Activated CD4-positive, alpha-beta T cell treated with anti-CD3 and anti-CD28 coated beads, Interleukin-2, amount 10 ng/mL, durations not matched to agents 24 days and 14 days (primary cell): Measurements from ENCODE around the gene SERPINB11. TPM values are rescaled to one million over a fixed set of nuclear protein-coding genes. Genes with fewer than 3 reads are reported as not detected.
"Not testable (repeated sequence)": the region's sequence is repeated elsewhere in the genome, so short reads cannot be mapped to it uniquely, and the experiment has no call there.

ENCODE experiments used
- DNase-seq: peaks from one replicate; pipeline ENCODE4 v3.0.0; 2022
- H3K27ac Mint-ChIP-seq: one replicate; pipeline ENCODE4 v1.8.0; 2022; ENCODE audit warnings: mild to moderate bottlenecking, mixed read lengths
- H3K27me3 Mint-ChIP-seq: one replicate; pipeline ENCODE4 v1.8.0; 2022; ENCODE audit warnings: mixed read lengths
- H3K36me3 Mint-ChIP-seq: one replicate; pipeline ENCODE4 v1.8.0; 2022; ENCODE audit warnings: low read depth, mild to moderate bottlenecking, mixed read lengths
- H3K4me1 Mint-ChIP-seq: one replicate; pipeline ENCODE4 v1.8.0; 2021; ENCODE audit warnings: mixed read lengths
- H3K4me3 Mint-ChIP-seq: one replicate; pipeline ENCODE4 v1.8.0; 2022; ENCODE audit warnings: mild to moderate bottlenecking, moderate library complexity, mixed read lengths
- H3K9me3 Mint-ChIP-seq: one replicate; pipeline ENCODE4 v1.8.0; 2021; ENCODE audit warnings: mixed read lengths
- intact Hi-C: fragments of 100-400 bp; cut with micrococcal nuclease; formaldehyde crosslinking; loops from one replicate; pipeline ENCODE4 v1.15.1; 2023
- total RNA-seq: library from RNA; stranded (reverse); gene quantifications from 2 replicates; pipeline ENCODE4 v1.2.3, GENCODE V29; 2022

Gene SERPINB11
- total RNA-seq, 1 donor from 2014 or later = not detected

DNA sequence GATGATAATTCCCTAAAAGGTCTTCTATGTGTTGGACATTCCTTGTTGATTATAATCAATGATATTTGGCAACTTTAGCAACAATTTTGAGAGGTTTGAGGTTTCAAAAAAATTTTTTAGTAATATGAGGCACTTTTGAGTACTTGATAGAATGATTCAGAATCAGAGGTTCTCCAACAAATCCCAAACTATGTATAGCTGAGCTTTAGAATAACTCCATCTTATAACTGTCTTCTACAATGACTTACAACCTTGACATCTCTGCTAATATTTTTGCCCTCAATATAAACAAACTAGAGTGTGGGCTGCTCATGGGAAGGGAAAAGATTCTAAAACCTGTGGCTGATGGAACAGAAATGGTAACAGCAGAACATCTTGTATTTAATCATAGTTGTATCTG, 50.9 kb downstream of the SERPINB11 start:
- Mint-ChIP-seq H3K9me3 (no peaks in the 10 kb centered on the region), H3K27ac (no peak overlapping the region), H3K4me1 (no peaks in the 10 kb centered on the region), H3K27me3 (no peaks in the 10 kb centered on the region), H3K36me3 (no peaks in the 10 kb centered on the region), H3K4me3 (no peak overlapping the region)
- intact Hi-C loops = no loop called here
- no peak for DNase-seq

DNA sequence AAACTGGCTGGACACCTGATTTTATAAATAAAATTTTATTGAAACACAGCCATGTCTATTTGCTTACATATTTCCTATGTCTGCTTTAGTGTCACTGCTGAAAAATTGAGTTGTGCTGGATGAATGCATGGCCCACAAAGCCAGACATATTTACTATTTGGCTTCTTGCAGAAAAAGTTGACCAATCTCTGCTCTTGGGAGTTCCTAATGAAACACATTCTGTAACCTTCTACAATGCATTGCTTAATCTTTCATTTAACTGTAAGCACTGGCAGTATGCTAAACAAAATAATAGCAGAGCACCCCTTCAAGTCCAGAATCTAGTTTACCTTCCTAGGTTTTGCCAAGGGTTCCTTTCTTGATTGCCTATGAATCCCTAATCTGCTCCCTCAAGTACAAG, 54.8 kb downstream of the SERPINB11 start:
- H3K4me3 Mint-ChIP-seq = no peak overlapping the region
- no peaks in the 10 kb centered on the region for H3K27me3 Mint-ChIP-seq
- H3K36me3 Mint-ChIP-seq = no peaks in the 10 kb centered on the region
- intact Hi-C loops = no loop called here
- H3K4me1 Mint-ChIP-seq = no peaks in the 10 kb centered on the region
- no peak overlapping the region for H3K27ac Mint-ChIP-seq
- no peak for DNase-seq
- peaks cover 12% of the 10 kb centered on the region for H3K9me3 Mint-ChIP-seq

DNA sequence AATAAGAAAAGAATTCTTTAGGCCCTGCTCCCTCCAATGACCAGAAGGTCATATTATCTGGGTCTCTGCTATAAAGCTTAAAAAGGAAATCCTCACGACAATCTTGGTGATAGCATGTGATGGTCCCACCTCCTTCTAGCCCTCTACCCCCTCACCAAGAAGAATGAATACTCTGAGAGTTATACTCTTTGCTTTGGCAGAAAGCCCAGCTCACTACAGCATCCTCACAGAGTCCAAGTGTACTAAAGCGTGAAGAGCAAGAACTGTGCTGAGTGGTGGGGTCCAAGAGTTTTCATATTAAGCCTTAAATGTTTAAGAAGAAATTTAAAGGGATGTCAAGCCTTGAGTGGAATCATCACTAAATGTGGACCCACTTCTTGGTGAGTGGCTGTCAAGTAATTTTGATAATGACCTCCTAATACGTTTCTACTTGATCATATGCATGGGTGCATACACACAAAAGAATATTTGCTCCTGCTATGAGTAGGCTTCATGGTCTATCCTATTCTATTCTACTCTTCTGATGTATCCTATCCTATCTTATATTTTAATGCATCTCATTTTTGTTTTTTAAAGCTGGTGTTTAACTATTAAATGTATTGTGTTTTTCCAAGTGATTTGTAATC, 56.0 kb downstream of the SERPINB11 start:
- H3K9me3 Mint-ChIP-seq = peaks cover 12% of the 10 kb centered on the region
- H3K36me3 Mint-ChIP-seq = no peaks in the 10 kb centered on the region
- DNase-seq = no peak

DNA sequence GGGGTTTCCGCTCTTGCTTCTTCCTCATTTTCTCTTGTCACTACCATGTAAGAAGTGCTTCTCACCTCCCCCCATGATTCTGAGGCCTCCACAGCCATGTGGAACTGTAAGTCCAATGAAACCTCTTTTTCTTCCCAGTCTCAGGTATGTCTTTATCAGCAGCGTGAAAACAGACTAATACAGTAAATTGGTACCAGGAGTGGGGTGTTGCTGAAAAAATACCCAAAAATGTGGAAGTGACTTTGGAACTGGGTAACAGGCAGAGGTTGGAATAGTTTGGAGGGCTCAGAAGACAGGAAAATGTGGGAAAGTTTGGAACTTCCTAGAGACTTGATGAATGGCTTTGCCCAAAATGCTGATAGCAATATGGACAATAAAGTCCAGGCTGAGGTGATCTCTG, 57.0 kb downstream of the SERPINB11 start:
- DNase-seq, H3K36me3 Mint-ChIP-seq, H3K4me3 Mint-ChIP-seq, intact Hi-C loops, H3K4me1 Mint-ChIP-seq, H3K27me3 Mint-ChIP-seq, H3K27ac Mint-ChIP-seq: not testable (repeated sequence)
- H3K9me3 Mint-ChIP-seq = peaks cover 12% of the 10 kb centered on the region

More for the DNA sequence above, 56.0 kb downstream of the SERPINB11 start:
- no peaks in the 10 kb centered on the region for H3K4me1 Mint-ChIP-seq
- no peak overlapping the region for H3K27ac Mint-ChIP-seq
- H3K27me3 Mint-ChIP-seq = no peaks in the 10 kb centered on the region
- intact Hi-C loops = no loop called here
- H3K4me3 Mint-ChIP-seq = no peak overlapping the region

DNA sequence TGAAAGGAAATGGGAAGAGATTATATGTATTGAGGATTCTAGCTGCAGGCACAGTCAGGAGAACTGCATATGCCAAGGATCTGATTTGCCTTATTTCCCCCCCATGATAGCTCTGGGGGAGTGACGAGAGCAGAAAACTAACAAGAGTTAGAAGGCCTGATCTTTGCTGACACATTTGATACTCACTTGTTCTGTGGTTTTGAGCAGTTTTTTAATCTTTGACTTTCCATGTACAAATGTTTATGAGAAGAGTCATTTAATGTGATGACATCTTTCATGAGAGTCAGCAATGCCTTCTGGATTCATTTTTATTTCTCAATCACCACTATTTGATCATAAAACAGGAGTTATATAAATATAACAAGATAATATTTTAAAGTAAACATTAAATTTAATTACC, 59.8 kb downstream of the SERPINB11 start:
- Mint-ChIP-seq H3K27me3 (no peaks in the 10 kb centered on the region), H3K36me3 (no peaks in the 10 kb centered on the region), H3K9me3 (peaks cover 12% of the 10 kb centered on the region), H3K4me3 (no peak overlapping the region), H3K4me1 (no peaks in the 10 kb centered on the region), H3K27ac (no peak overlapping the region)
- intact Hi-C loops = no loop called here
- DNase-seq = no peak

DNA sequence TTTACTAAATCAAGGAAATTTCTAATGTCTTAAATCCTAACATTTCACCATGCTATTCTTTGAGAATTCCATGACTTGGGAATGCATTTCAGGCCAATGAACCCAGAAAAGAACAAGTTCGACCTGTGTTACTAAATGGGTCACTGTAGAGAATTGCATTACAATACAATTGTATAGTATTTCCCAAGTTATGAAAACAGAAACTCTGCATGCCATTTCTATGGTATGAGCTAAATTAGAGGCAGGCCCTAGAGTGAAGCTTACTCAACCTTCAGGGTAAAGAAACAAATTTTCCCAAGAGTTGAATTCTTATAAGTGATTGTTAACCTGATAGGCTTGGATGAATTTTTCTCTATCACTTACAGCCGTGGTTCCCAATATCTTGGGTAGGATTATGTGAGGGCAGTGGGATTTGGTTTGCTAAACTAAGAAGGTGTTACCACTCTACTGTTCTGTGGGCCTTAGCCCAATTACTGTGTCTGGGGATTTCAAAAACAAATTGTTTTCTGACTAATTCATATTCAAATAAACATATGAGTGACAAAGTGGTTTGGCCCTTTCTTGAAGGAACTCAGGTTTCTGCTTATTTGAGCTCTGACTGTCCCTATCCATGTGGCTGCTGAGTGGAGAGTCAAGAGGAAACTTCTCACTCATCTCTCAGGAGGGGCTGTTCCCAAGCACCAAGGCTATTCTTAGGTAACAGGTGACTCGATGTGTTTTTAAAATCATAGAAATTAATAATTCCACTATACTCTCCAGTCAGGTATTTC, 61.3 kb downstream of the SERPINB11 start:
- Mint-ChIP-seq H3K4me1 (no peaks in the 10 kb centered on the region), H3K27me3 (peaks cover 2% of the 10 kb centered on the region), H3K9me3 (peaks cover 12% of the 10 kb centered on the region), H3K4me3 (no peak overlapping the region), H3K36me3 (no peaks in the 10 kb centered on the region), H3K27ac (no peak overlapping the region)
- intact Hi-C loops = no loop called here
- DNase-seq = no peak

DNA sequence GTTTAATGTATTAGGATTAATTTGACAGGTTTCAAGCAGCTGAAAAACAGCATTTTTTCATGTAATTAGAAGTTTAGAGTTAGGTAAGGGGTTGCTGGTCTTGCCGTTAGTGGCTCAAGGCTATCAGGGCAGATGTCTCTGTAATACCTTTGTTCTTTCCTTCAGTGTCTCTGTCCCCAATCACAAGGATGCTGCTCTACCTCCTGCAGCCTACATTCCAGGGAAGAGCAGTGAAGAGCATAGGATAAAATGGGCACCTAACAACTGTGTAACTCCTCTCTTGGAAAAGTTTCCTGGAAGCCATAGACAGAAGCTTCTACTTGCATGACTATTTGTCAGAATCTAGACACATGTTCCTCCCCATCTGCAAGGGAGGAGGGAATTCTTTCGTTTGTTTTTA, 63.1 kb downstream of the SERPINB11 start:
- Mint-ChIP-seq H3K36me3 (no peaks in the 10 kb centered on the region), H3K9me3 (peaks cover 3% of the 10 kb centered on the region), H3K4me1 (no peaks in the 10 kb centered on the region), H3K27ac (no peak overlapping the region), H3K4me3 (no peak overlapping the region), H3K27me3 (peaks cover 4% of the 10 kb centered on the region)
- DNase-seq = no peak
- intact Hi-C loops = no loop called here

Other genes starting within 250 kb of the SERPINB11 start
- gene SERPINB5, start 226.0 kb upstream of the SERPINB11 start, total RNA-seq = not detected in 2 replicates
- not detected in 2 replicates for gene SERPINB12, start 160.6 kb upstream of the SERPINB11 start, total RNA-seq
- not detected in 2 replicates for gene SERPINB13, start 115.6 kb upstream of the SERPINB11 start, total RNA-seq
- gene SERPINB4, start 58.7 kb upstream of the SERPINB11 start, total RNA-seq = not detected in 2 replicates
- not detected in 2 replicates for gene SERPINB3, start 41.1 kb upstream of the SERPINB11 start, total RNA-seq
- gene SERPINB7, start 72.5 kb downstream of the SERPINB11 start, total RNA-seq = not detected in 2 replicates
- not detected in 2 replicates for gene SERPINB2, start 184.7 kb downstream of the SERPINB11 start, total RNA-seq
- not detected in 2 replicates for gene SERPINB10, start 205.0 kb downstream of the SERPINB11 start, total RNA-seq
- 16.8 and 25.0 TPM in 2 replicates for gene HMSD, start 246.3 kb downstream of the SERPINB11 start, total RNA-seq